ENCODE measurements around the gene PHPT1.

PHPT1 gene

DNA sequence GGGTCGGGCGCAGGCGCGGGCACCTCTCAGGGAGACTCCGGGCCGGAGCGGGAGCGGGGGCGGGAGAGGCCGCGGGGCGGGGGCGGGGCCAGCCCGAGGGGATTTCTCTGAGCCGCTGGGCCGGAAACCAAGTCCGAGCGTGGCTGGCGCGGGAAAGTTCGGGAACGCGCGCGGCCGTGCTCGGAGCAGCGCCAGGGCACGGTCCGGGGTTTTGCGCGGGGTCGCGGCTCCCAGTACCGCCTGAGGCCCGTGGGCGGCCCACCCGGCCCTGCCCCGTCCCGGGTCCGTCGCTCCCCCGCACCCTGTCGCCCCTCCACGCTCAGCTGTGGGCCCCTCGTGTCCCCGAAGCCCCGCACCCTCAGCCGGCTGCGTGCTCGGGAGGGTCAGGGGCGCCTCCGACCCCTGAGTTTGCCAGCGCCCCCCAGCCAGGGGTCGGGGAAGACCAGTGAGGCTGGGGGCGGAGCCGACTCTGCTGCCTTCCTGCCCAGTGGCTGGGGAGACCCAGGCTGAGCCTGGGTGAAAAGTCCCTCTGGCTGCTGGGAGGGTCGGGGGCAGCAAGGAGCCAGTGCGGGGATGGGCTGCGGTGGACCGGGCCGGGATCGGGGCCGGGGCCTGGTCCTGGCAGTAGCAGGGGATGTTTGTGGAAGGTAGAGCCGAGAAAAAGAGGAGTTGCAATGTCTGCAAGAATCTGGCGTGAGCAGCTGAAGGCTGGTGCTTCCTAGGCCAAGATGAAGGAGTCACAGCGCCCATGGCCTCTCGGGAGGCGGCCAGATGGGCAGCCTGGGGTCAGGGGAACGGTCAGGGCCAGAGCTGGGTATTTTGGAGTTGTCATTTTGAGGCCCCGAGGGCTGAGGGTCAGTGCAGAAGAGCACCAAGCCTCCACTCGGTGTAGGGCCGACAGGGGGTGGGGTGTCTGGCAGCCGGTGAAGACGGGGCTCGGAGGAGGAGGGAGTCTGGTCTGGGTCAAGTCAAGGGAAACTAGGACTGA lies 37.7 kb downstream of the PHPT1 start:
- TF ChIP-seq ZBTB7A (IDR thresholded peaks at IDR 0.05; ENCODE audit: low read depth) (peak; percentile 93), TEAD4 (IDR thresholded peaks at IDR 0.05) (no peak)

- TF ChIP-seq TAF1 (IDR thresholded peaks at IDR 0.05; ENCODE audit: low read depth), result no peak
- no peak for TF ChIP-seq RAD21 (IDR thresholded peaks at IDR 0.05; ENCODE audit: low read depth)
- no peak for TF ChIP-seq CREB1 (IDR thresholded peaks at IDR 0.05; ENCODE audit: low read depth)
- TF ChIP-seq, protein P1, sequence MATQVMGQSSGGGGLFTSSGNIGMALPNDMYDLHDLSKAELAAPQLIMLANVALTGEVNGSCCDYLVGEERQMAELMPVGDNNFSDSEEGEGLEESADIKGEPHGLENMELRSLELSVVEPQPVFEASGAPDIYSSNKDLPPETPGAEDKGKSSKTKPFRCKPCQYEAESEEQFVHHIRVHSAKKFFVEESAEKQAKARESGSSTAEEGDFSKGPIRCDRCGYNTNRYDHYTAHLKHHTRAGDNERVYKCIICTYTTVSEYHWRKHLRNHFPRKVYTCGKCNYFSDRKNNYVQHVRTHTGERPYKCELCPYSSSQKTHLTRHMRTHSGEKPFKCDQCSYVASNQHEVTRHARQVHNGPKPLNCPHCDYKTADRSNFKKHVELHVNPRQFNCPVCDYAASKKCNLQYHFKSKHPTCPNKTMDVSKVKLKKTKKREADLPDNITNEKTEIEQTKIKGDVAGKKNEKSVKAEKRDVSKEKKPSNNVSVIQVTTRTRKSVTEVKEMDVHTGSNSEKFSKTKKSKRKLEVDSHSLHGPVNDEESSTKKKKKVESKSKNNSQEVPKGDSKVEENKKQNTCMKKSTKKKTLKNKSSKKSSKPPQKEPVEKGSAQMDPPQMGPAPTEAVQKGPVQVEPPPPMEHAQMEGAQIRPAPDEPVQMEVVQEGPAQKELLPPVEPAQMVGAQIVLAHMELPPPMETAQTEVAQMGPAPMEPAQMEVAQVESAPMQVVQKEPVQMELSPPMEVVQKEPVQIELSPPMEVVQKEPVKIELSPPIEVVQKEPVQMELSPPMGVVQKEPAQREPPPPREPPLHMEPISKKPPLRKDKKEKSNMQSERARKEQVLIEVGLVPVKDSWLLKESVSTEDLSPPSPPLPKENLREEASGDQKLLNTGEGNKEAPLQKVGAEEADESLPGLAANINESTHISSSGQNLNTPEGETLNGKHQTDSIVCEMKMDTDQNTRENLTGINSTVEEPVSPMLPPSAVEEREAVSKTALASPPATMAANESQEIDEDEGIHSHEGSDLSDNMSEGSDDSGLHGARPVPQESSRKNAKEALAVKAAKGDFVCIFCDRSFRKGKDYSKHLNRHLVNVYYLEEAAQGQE (IDR thresholded peaks at IDR 0.05; ENCODE audit: low read depth), result no peak
- no peak for TF ChIP-seq TCF12 (IDR thresholded peaks at IDR 0.05; ENCODE audit: low read depth)
- TF ChIP-seq MAX (IDR thresholded peaks at IDR 0.05), result no peak
- TF ChIP-seq ZBTB7A (IDR thresholded peaks at IDR 0.05; ENCODE audit: low read depth), result no peak
- TF ChIP-seq TEAD4 (IDR thresholded peaks at IDR 0.05), result no peak
- TF ChIP-seq FOXM1 (IDR thresholded peaks at IDR 0.05; ENCODE audit: borderline replicate concordance, low read depth), result no peak
- no peak for TF ChIP-seq USF1 (IDR thresholded peaks at IDR 0.05)
- no peak for TF ChIP-seq YY1 (IDR thresholded peaks at IDR 0.05; ENCODE audit: low read depth)
- TF ChIP-seq EP300 (IDR thresholded peaks at IDR 0.05; ENCODE audit: borderline replicate concordance), result no peak
- TF ChIP-seq NFIC (IDR thresholded peaks at IDR 0.05), result no peak
- no peak for TF ChIP-seq EGR1 (IDR thresholded peaks at IDR 0.05)
- no peak for TF ChIP-seq CEBPB (IDR thresholded peaks at IDR 0.05)
Observed at GRCh38 chr9:136888454-136888853, 39.2 kb downstream of the PHPT1 start.

GRCh38 chr9:136889858-136890257 lies 40.6 kb downstream of the PHPT1 start:
- TF ChIP-seq RAD21 (IDR thresholded peaks at IDR 0.05; ENCODE audit: low read depth) (no peak), ZBTB7A (IDR thresholded peaks at IDR 0.05; ENCODE audit: low read depth) (no peak), YY1 (IDR thresholded peaks at IDR 0.05; ENCODE audit: low read depth) (no peak), FOXM1 (IDR thresholded peaks at IDR 0.05; ENCODE audit: borderline replicate concordance, low read depth) (no peak), NFIC (IDR thresholded peaks at IDR 0.05) (no peak), MAX (IDR thresholded peaks at IDR 0.05) (no peak), TCF12 (IDR thresholded peaks at IDR 0.05; ENCODE audit: low read depth) (no peak), TAF1 (IDR thresholded peaks at IDR 0.05; ENCODE audit: low read depth) (no peak), CREB1 (IDR thresholded peaks at IDR 0.05; ENCODE audit: low read depth) (no peak), EGR1 (IDR thresholded peaks at IDR 0.05) (no peak), TEAD4 (IDR thresholded peaks at IDR 0.05) (no peak), USF1 (IDR thresholded peaks at IDR 0.05) (no peak)
- TF ChIP-seq, protein P1 (IDR thresholded peaks at IDR 0.05; ENCODE audit: low read depth), result no peak

DNA sequence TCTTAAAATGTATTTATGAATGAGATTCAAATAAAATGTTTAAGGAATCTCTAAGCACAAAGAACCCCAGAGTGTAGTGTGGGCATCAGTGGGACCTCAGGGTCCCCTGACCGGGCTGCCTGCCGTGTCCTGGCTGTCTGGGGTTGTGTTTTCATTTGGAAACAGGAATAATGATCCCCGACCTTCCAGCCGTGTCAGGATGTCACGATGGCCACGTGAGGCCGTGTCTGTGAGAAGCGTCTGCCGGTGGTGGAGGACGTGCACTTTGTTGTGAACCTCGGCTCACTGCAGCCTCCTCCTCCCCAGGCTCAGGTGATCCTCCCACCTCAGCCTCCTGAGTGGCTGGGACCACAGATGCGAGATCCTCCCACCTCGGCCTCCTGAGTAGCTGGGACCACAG lies 41.5 kb downstream of the PHPT1 start:
- TF ChIP-seq RAD21 (IDR thresholded peaks at IDR 0.05; ENCODE audit: low read depth) (no peak), YY1 (IDR thresholded peaks at IDR 0.05; ENCODE audit: low read depth) (no peak)

GRCh38 chr9:136896027-136896426 lies 46.8 kb downstream of the PHPT1 start:
- no peak for TF ChIP-seq TEAD4 (IDR thresholded peaks at IDR 0.05)
- TF ChIP-seq USF1 (IDR thresholded peaks at IDR 0.05), result no peak
- TF ChIP-seq FOXM1 (IDR thresholded peaks at IDR 0.05; ENCODE audit: borderline replicate concordance, low read depth), result no peak
- TF ChIP-seq ZBTB7A (IDR thresholded peaks at IDR 0.05; ENCODE audit: low read depth), result no peak
- TF ChIP-seq NFIC (IDR thresholded peaks at IDR 0.05), result no peak
- TF ChIP-seq CEBPB (IDR thresholded peaks at IDR 0.05), result no peak
- TF ChIP-seq, protein P1 (IDR thresholded peaks at IDR 0.05; ENCODE audit: low read depth), result no peak
- no peak for TF ChIP-seq YY1 (IDR thresholded peaks at IDR 0.05; ENCODE audit: low read depth)
- no peak for TF ChIP-seq EP300 (IDR thresholded peaks at IDR 0.05; ENCODE audit: borderline replicate concordance)
- TF ChIP-seq RAD21 (IDR thresholded peaks at IDR 0.05; ENCODE audit: low read depth), result no peak
- no peak for TF ChIP-seq CREB1 (IDR thresholded peaks at IDR 0.05; ENCODE audit: low read depth)
- no peak for TF ChIP-seq TCF12 (IDR thresholded peaks at IDR 0.05; ENCODE audit: low read depth)
- TF ChIP-seq EGR1 (IDR thresholded peaks at IDR 0.05), result no peak
- TF ChIP-seq MAX (IDR thresholded peaks at IDR 0.05), result no peak

Measured in Ishikawa (cell line).